ENCODE results near the gene MDP1. TPM values are rescaled to one million over a fixed set of nuclear protein-coding genes. Genes with fewer than 3 reads are reported as not detected.
"Not testable (repeated sequence)": the region's sequence is repeated elsewhere in the genome, so short reads cannot be mapped to it uniquely, and the experiment has no call there.

MDP1 gene
- total and polyA plus RNA-seq, 9 donors = 7.4 to 24.9 (median 8.6) TPM

DNA sequence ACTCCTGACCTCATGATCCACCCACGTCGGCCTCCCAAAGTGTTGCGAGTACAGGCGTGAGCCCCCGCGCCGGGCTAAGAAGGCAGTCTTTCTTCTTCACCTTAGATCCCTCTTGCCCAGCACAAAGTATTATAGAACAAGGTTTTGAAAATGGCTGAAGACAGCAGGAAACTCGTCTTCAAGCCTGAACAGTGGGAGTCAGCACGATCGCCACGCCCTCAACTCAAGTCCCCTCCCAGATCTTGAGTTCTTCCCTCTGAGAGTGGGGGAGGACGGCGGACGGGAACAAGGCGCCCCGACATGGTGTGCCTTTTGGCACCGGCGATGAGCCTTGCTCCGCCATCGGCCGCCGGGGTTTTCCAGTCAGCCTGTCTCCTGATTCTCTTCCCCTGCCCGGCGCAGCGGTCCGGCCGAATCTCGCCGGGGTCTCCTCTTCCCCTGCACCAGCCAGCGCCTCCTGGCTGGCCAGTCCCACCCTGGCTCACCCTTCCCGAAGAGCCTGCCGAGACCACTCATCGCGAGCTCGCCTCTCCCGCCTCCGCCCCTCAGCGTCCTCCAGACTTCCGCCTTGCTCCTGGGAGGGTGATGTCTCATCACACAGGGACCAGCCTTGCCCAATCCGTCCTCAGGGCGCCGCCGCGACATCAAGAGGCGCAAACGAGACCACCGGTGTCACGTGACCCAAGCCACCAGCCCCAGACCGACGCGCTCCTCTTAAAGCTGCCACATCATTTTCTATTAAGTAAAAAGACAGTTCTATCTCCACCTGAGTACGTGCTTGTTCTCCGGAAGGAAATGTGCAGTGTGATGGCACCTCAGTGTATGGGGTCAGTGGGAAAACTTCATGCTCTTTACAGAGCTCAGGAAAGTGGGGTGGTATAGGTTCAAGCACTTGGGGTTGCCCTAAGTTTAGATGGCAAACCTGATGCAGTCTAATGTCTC, 2.7 kb downstream of the MDP1 start, which contains the start of gene CHMP4A:
CHMP4A (minus strand) TSS at position 565 of the 942 bp plus-strand sequence; CDS start at position 516, 49 bp downstream.
- Histone ChIP-seq H3K27me3 (ENCODE audit: control insufficient read depth, insufficient read depth, low read length) (no peaks in the 10 kb centered on the region), H3K36me3 (ENCODE audit: control insufficient read depth, insufficient read depth, low read length) (peaks cover 49% of the 10 kb centered on the region), H3K27ac (ENCODE audit: low read length) (peak within 1 kb of the TSS; percentile 100), H3K4me1 (ENCODE audit: control insufficient read depth, insufficient read depth, low read length) (peaks cover 17% of the 10 kb centered on the region), H3K4me3 (ENCODE audit: low read length) (peak within 1 kb of the TSS; percentile 76), H3K9me3 (replicated peaks; ENCODE audit: control insufficient read depth, low read depth, low read length) (no peaks in the 10 kb centered on the region)
- WGBS (ENCODE audit: insufficient coverage) = under 1% methylated on average over 30 of the region's 53 CpGs
- DNase-seq = peak; percentile 99

DNA sequence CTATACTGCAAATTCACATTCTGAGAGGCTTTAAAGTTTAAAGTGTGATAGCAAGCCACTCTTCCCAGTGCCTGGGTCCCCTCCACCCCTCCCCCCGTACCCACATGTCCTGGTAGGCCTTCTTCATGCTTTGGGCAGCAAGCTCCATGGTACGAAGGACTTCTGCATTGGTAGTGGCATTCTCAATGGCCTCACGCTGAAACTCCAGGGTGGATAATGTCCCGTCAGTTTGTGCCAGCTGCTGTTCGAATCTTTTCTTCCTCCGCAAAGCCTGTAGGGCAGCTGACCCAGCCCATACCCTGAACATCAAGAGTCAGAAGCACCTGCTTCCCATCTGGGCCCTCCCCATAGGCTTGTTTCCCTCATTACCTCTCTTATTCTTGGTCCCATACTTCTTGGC, 4.6 kb downstream of the MDP1 start:
- peaks cover 17% of the 10 kb centered on the region for H3K4me1 ChIP-seq (ENCODE audit: control insufficient read depth, insufficient read depth, low read length)
- no peak overlapping the region for H3K4me3 ChIP-seq (ENCODE audit: low read length)
- WGBS (ENCODE audit: insufficient coverage) = 93% methylated on average over 6 of the region's 6 CpGs
- DNase-seq = no peak
- H3K27me3 ChIP-seq (ENCODE audit: control insufficient read depth, insufficient read depth, low read length) = no peaks in the 10 kb centered on the region
- peaks cover 57% of the 10 kb centered on the region for H3K36me3 ChIP-seq (ENCODE audit: control insufficient read depth, insufficient read depth, low read length)
- H3K9me3 ChIP-seq (replicated peaks; ENCODE audit: control insufficient read depth, low read depth, low read length) = no peaks in the 10 kb centered on the region
- no peak overlapping the region for H3K27ac ChIP-seq (ENCODE audit: low read length)

DNA sequence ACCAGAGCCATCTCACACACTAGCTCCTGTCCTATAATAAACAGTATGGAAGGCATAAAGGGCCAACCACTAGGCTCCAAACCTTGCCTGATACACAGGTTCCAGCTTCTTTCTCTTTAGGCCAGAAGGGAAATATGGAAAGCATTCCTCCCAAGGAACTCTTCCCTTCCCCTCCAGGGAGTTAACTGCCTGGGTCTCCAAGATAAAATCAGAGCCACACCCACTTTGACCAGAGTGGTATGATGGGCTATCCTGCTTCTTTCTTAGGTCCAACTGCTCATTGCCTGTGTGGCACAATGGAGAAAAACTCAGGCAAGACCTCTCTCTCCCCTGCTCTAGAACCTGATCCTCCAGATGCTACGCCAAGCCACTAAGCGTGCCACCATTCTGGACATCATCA, 8.2 kb downstream of the MDP1 start:
- Histone ChIP-seq H3K27me3 (ENCODE audit: control insufficient read depth, insufficient read depth, low read length) (no peaks in the 10 kb centered on the region), H3K27ac (ENCODE audit: low read length) (no peak overlapping the region), H3K9me3 (replicated peaks; ENCODE audit: control insufficient read depth, low read depth, low read length) (no peaks in the 10 kb centered on the region), H3K4me3 (ENCODE audit: low read length) (no peak overlapping the region), H3K4me1 (ENCODE audit: control insufficient read depth, insufficient read depth, low read length) (no peaks in the 10 kb centered on the region), H3K36me3 (ENCODE audit: control insufficient read depth, insufficient read depth, low read length) (peaks cover 67% of the 10 kb centered on the region)
- no peak for DNase-seq
- WGBS (ENCODE audit: insufficient coverage) = no CpG with 5 or more reads among the region's 2 CpGs

DNA sequence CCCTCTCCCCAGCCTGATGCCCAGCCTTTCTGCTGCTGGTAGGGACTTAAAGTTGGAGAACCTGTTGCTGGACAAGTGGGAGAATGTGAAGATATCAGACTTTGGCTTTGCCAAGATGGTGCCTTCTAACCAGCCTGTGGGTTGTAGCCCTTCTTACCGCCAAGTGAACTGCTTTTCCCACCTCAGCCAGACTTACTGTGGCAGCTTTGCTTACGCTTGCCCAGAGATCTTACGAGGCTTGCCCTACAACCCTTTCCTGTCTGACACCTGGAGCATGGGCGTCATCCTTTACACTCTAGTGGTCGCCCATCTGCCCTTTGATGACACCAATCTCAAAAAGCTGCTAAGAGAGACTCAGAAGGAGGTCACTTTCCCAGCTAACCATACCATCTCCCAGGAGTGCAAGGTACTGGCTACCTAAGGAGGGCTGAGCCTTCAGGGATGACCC, 8.7 kb downstream of the MDP1 start:
- no peaks in the 10 kb centered on the region for H3K4me1 ChIP-seq (ENCODE audit: control insufficient read depth, insufficient read depth, low read length)
- H3K36me3 ChIP-seq (ENCODE audit: control insufficient read depth, insufficient read depth, low read length) = peaks cover 67% of the 10 kb centered on the region
- H3K27me3 ChIP-seq (ENCODE audit: control insufficient read depth, insufficient read depth, low read length) = no peaks in the 10 kb centered on the region
- 88% methylated on average over 5 of the region's 5 CpGs for WGBS (ENCODE audit: insufficient coverage)
- no peak overlapping the region for H3K27ac ChIP-seq (ENCODE audit: low read length)
- H3K9me3 ChIP-seq (replicated peaks; ENCODE audit: control insufficient read depth, low read depth, low read length) = no peaks in the 10 kb centered on the region
- DNase-seq = no peak
- H3K4me3 ChIP-seq (ENCODE audit: low read length) = no peak overlapping the region

DNA sequence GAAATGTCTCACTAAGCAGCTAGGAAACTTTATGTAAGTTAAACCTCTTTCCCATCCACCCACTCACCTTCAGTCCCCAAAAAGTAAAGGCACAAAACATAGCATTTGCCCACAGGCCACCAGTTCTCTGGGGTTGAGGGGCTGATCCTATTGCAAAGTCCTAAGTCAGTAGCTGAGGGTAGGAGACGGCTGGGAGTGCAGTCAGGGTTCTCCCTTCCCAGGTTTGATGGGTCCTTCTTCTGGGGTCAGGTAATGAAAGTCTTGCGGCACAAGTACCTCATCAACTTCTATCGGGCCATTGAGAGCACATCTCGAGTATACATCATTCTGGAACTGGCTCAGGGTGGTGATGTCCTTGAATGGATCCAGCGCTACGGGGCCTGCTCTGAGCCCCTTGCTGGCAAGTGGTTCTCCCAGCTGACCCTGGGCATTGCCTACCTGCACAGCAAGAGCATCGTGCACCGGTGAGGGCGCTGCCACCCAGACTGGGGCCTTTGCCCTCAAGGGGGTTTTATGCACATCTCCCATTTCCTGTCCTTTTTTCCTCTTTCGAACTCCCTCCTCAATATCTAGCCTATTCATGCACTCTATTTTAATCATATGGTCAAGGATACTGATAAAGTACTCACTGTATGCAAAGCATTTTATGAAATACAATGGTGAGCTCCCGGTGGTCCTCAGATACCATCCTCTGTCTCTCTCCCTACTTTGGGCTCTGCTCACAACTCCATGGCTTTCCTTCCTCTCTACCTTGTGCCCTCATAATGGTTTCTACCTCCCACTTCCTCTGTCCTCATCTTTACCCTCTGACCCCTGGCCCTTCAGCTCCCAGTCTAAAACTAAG, 9.4 kb downstream of the MDP1 start:
- 91% methylated on average over 10 of the region's 11 CpGs for WGBS (ENCODE audit: insufficient coverage)
- Histone ChIP-seq H3K36me3 (ENCODE audit: control insufficient read depth, insufficient read depth, low read length) (peaks cover 70% of the 10 kb centered on the region), H3K9me3 (replicated peaks; ENCODE audit: control insufficient read depth, low read depth, low read length) (no peaks in the 10 kb centered on the region), H3K4me3 (ENCODE audit: low read length) (no peak overlapping the region), H3K27ac (ENCODE audit: low read length) (no peak overlapping the region), H3K4me1 (ENCODE audit: control insufficient read depth, insufficient read depth, low read length) (no peaks in the 10 kb centered on the region), H3K27me3 (ENCODE audit: control insufficient read depth, insufficient read depth, low read length) (no peaks in the 10 kb centered on the region)
- DNase-seq = no peak

DNA sequence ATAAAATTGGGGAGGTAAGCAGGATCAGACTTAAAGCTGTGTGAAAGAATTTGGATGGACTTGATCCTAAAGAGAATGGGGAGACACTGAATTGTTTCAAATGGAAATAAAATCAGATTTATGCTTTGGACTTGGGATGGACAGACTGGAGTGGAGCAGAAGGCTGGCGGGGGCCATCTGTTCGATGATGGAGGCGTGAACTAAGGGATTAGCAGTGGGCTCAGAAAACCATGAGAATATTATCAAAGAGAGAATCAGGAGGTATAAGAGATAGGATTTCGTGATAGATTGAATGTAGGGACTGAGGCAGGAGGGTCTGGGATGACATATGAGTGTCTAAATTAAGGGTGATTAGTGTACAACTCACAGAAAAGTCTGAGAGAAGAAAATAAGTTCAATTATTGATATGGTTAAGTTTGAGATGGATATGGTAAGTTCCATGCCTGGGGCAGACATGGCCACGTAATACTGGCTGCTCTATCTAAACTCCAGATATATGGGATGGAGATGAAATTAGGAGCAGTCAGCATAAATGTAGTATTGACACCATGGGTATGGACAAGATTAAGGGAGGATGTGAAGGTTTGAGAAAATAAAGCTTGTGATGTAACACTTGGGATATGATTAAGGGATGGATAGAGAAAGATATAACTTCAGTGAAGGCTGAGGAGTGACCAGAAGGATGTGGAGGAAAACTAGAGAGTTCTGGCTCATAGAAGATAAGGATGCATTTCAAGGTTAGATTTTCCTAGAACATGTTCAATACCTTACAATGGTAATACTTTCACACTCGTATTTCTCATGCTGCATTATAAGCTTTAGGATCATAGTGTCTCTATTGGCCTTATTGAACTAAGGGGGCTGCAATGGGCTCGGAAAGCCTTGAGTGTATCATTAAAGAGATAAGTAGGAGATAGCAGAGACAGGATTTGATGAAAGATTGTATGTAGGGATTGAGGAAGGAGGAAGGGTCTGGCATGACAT, 11.4 kb downstream of the MDP1 start:
- Histone ChIP-seq H3K9me3 (replicated peaks; ENCODE audit: control insufficient read depth, low read depth, low read length) (no peaks in the 10 kb centered on the region), H3K36me3 (ENCODE audit: control insufficient read depth, insufficient read depth, low read length) (peaks cover 59% of the 10 kb centered on the region), H3K27me3 (ENCODE audit: control insufficient read depth, insufficient read depth, low read length) (no peaks in the 10 kb centered on the region), H3K4me3 (ENCODE audit: low read length) (no peak overlapping the region), H3K27ac (ENCODE audit: low read length) (no peak overlapping the region), H3K4me1 (ENCODE audit: control insufficient read depth, insufficient read depth, low read length) (no peaks in the 10 kb centered on the region)
- 100% methylated on average over 5 of the region's 7 CpGs for WGBS (ENCODE audit: insufficient coverage)
- no peak for DNase-seq

DNA sequence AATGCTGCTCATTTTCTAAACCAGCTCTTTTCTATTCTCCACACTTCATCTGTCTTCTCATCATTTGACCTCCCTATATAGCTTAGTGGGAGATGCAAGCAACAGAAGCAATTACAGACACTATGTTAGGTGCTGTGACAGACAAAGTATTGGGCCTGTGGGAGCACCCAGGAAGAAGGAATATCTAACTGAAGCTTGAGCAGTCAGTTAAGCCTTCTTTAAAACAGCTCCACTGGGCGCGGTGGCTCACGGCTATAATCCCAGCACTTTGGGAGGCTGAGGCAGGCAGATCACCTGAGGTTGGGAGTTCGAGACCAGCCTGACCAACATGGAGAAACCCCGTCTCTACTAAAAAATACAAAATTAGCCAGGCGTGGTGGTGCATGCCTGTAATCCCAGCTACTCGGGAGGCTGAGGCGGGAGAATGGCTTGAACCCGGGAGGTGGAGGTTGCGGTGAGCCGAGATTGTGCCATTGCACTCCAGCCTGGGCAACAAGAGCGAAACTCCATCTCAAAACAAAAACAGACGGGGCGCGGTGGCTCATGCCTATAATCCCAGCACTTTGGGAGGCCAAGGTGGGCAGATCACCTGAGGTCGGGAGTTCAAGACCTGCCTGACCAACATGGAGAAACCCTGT, 12.5 kb downstream of the MDP1 start:
- not testable (repeated sequence) for H3K4me3 ChIP-seq (ENCODE audit: low read length); DNase-seq; H3K27ac ChIP-seq (ENCODE audit: low read length); H3K4me1 ChIP-seq (ENCODE audit: control insufficient read depth, insufficient read depth, low read length); H3K9me3 ChIP-seq (replicated peaks; ENCODE audit: control insufficient read depth, low read depth, low read length); H3K27me3 ChIP-seq (ENCODE audit: control insufficient read depth, insufficient read depth, low read length)
- peaks cover 55% of the 10 kb centered on the region for H3K36me3 ChIP-seq (ENCODE audit: control insufficient read depth, insufficient read depth, low read length)
- 100% methylated on average over 4 of the region's 16 CpGs for WGBS (ENCODE audit: insufficient coverage)

DNA sequence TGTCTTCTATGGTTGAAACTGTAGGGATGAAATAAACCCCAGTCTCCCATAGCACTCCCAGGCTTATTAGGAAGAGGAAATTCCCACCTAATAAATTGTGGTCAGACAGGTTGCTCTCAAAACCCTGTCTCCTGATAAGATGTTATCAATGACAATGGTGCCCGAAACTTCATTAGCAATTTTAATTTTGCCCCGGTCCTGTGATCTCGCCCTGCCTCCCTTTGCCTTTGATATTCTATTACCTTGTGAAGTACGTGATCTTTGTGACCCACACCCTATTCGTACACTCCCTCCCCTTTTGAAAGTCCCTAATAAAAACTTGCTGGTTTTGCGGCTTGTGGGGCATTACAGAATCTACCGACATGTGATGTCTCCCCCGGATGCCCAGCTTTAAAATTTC, 13.3 kb downstream of the MDP1 start:
- not testable (repeated sequence) for H3K9me3 ChIP-seq (replicated peaks; ENCODE audit: control insufficient read depth, low read depth, low read length)

DNA sequence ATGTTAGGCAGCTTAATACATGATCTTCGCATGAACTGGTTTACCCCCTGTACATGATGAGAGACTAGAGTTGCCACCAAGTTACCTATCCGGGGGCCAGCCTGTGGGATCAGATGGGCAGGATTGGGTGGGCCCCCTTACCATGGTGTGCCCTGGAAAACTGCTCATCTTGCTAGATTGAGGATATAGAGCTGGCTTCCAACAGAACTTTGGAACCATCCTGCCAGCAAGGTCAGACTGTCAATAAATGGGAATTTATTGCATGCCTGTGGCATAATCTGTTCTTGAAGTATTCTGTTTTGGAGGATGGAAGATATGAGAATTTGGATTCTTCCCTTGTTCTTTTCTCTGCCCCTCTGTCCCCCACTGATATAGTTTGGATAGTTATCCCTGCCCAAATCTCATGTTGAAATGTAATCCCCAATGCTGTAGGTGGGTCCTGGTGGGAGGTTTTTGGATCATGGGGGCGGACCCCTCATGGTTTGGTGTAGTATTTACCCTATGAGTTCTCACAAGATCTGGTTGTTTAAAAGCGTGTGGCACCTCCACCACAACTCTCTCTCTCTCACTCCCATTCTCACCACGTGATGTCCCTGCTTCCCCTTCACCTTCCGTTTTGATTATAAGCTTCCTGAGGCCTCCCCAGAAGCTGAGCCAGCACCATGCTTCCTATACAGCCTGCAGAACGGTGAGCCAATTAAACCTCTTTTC, 16.9 kb downstream of the MDP1 start:
- WGBS (ENCODE audit: insufficient coverage) = 90% methylated on average over 3 of the region's 7 CpGs
- Histone ChIP-seq H3K9me3 (replicated peaks; ENCODE audit: control insufficient read depth, low read depth, low read length) (no peaks in the 10 kb centered on the region), H3K4me3 (ENCODE audit: low read length) (no peak overlapping the region)

More for the DNA sequence above, 13.3 kb downstream of the MDP1 start:
- H3K4me3 ChIP-seq (ENCODE audit: low read length); H3K27ac ChIP-seq (ENCODE audit: low read length); H3K4me1 ChIP-seq (ENCODE audit: control insufficient read depth, insufficient read depth, low read length); H3K27me3 ChIP-seq (ENCODE audit: control insufficient read depth, insufficient read depth, low read length); DNase-seq: not testable (repeated sequence)
- 82% methylated on average over 8 of the region's 8 CpGs for WGBS (ENCODE audit: insufficient coverage)
- H3K36me3 ChIP-seq (ENCODE audit: control insufficient read depth, insufficient read depth, low read length) = peaks cover 46% of the 10 kb centered on the region

More for the DNA sequence above, 16.9 kb downstream of the MDP1 start:
- Histone ChIP-seq H3K27me3 (ENCODE audit: control insufficient read depth, insufficient read depth, low read length) (no peaks in the 10 kb centered on the region), H3K36me3 (ENCODE audit: control insufficient read depth, insufficient read depth, low read length) (peaks cover 27% of the 10 kb centered on the region), H3K27ac (ENCODE audit: low read length) (no peak overlapping the region), H3K4me1 (ENCODE audit: control insufficient read depth, insufficient read depth, low read length) (peaks cover 14% of the 10 kb centered on the region)
- DNase-seq = no peak
